NCI-H526 treated with DMSO at 0.1 percent for 48 hours (cell line): ENCODE results near the gene AP3B1.
"Not testable (repeated sequence)": the region's sequence is repeated elsewhere in the genome, so short reads cannot be mapped to it uniquely, and the experiment has no call there.

Experiments used
- DNase-seq: peaks from one replicate; lab custom pipeline; 2025; lab: John Stamatoyannopoulos, UW

AP3B1 gene

GRCh38 chr5:78243091-78243490, 51.4 kb downstream of the AP3B1 start:
- DNase-seq: no peak

- no peak for DNase-seq
Observed at GRCh38 chr5:78242001-78242400, 52.5 kb downstream of the AP3B1 start.

GRCh38 chr5:78237911-78238310, 56.6 kb downstream of the AP3B1 start:
- no peak for DNase-seq

- no peak for DNase-seq
Observed at GRCh38 chr5:78236046-78236445, 58.5 kb downstream of the AP3B1 start.

- DNase-seq: no peak
Observed at GRCh38 chr5:78235289-78235688, 59.2 kb downstream of the AP3B1 start.

- no peak for DNase-seq
Observed at GRCh38 chr5:78234804-78235203, 59.7 kb downstream of the AP3B1 start.

- no peak for DNase-seq
Observed at GRCh38 chr5:78232163-78232562, 62.3 kb downstream of the AP3B1 start.

- no peak for DNase-seq
Observed at GRCh38 chr5:78224358-78224757, 70.1 kb downstream of the AP3B1 start.

- no peak for DNase-seq
Observed at GRCh38 chr5:78221964-78222451, 72.5 kb downstream of the AP3B1 start.

GRCh38 chr5:78221467-78221866, 73.0 kb downstream of the AP3B1 start:
- no peak for DNase-seq

- no peak for DNase-seq
Observed at GRCh38 chr5:78215972-78216371, 78.5 kb downstream of the AP3B1 start.

GRCh38 chr5:78215565-78215964, 78.9 kb downstream of the AP3B1 start:
- no peak for DNase-seq

- no peak for DNase-seq
Observed at GRCh38 chr5:78213799-78214198, 80.7 kb downstream of the AP3B1 start.

GRCh38 chr5:78211052-78211451, 83.4 kb downstream of the AP3B1 start:
- peak; percentile 4 for DNase-seq

- no peak for DNase-seq
Observed at GRCh38 chr5:78204241-78204640, 90.3 kb downstream of the AP3B1 start.

- DNase-seq: no peak
Observed at GRCh38 chr5:78203815-78204214, 90.7 kb downstream of the AP3B1 start.

- DNase-seq: no peak
Observed at GRCh38 chr5:78190402-78190801, 104.1 kb downstream of the AP3B1 start.

GRCh38 chr5:78188681-78189080, 105.8 kb downstream of the AP3B1 start:
- not testable (repeated sequence) for DNase-seq

- DNase-seq: no peak
Observed at GRCh38 chr5:78187172-78187571, 107.3 kb downstream of the AP3B1 start.

GRCh38 chr5:78182838-78183237, 111.7 kb downstream of the AP3B1 start:
- no peak for DNase-seq

GRCh38 chr5:78178356-78178755, 116.1 kb downstream of the AP3B1 start:
- DNase-seq: no peak

GRCh38 chr5:78170335-78170734, 124.2 kb downstream of the AP3B1 start:
- DNase-seq: not testable (repeated sequence)

GRCh38 chr5:78162253-78162862, 132.1 kb downstream of the AP3B1 start:
- DNase-seq: peak; percentile 25

GRCh38 chr5:78157001-78157400, 137.5 kb downstream of the AP3B1 start:
- no peak for DNase-seq
